Coronary artery (tissue), 2 donors: ENCODE results near the gene USP6NL.

ENCODE experiments used
- DNase-seq: peaks from one replicate; pipeline ENCODE4 v3.0.0-alpha.2; 2017; ENCODE audit warnings: low spot score
- H3K27ac ChIP-seq, 2 donors: fragments of 200-600 bp; sonication (generic); one replicate each; pipeline ENCODE4 v1.5.1; 2016 to 2019
- H3K4me3 ChIP-seq: fragments of 200-600 bp; sonication (generic); 2 replicates; pipeline ENCODE4 v1.5.1; 2016; ENCODE audit warnings: mild to moderate bottlenecking, moderate library complexity
- CTCF ChIP-seq: fragments of 200-600 bp; sonication (generic); IDR thresholded peaks from one replicate; pipeline ENCODE4 v1.5.1; 2019; ENCODE audit warnings: antibody characterized with exemption

The USP6NL gene

GRCh38 chr10:11512596-11512995 lies 98.9 kb downstream of the USP6NL start:
- DNase-seq = no peak
- TF ChIP-seq CTCF = no peak
- Histone ChIP-seq H3K27ac (no peak overlapping the region), H3K4me3 (no peak overlapping the region)

- no peak overlapping the region for H3K27ac ChIP-seq
- TF ChIP-seq CTCF = no peak
- no peak overlapping the region for H3K4me3 ChIP-seq
- DNase-seq = no peak
Measured at GRCh38 chr10:11511321-11511720, 100.1 kb downstream of the USP6NL start.

- H3K4me3 ChIP-seq = no peak overlapping the region
- DNase-seq = no peak
- TF ChIP-seq CTCF = no peak
- H3K27ac ChIP-seq = no peak overlapping the region
Measured at GRCh38 chr10:11510736-11511135, 100.7 kb downstream of the USP6NL start.

- DNase-seq = no peak
- no peak overlapping the region for H3K27ac ChIP-seq
- TF ChIP-seq CTCF = no peak
- H3K4me3 ChIP-seq = no peak overlapping the region
Measured at GRCh38 chr10:11510281-11510680, 101.2 kb downstream of the USP6NL start.

- Histone ChIP-seq H3K27ac (no peak overlapping the region), H3K4me3 (no peak overlapping the region)
- DNase-seq = no peak
- TF ChIP-seq CTCF = no peak
Measured at GRCh38 chr10:11509036-11509435, 102.4 kb downstream of the USP6NL start.

- TF ChIP-seq CTCF = no peak
- Histone ChIP-seq H3K27ac (no peak overlapping the region), H3K4me3 (no peak overlapping the region)
Measured at GRCh38 chr10:11506247-11506789, 105.1 kb downstream of the USP6NL start.

GRCh38 chr10:11505639-11506038 lies 105.8 kb downstream of the USP6NL start:
- TF ChIP-seq CTCF = no peak
- Histone ChIP-seq H3K4me3 (no peak overlapping the region), H3K27ac (no peak overlapping the region)
- DNase-seq = no peak

More at GRCh38 chr10:11506247-11506789, 105.1 kb downstream of the USP6NL start:
- no peak for DNase-seq
